ENCODE measurements around the gene INO80B. TPM values are rescaled to one million over a fixed set of nuclear protein-coding genes. Genes with fewer than 3 reads are reported as not detected.
A peak's percentile ranks its signal among the peaks of the same experiment; 100 is the strongest.

The INO80B gene
- polyA plus RNA-seq, 2 of the 4 experiments (the other 2 are of a cell fraction), result 19.9 to 74.6 TPM

- no peak for ATAC-seq
- Histone ChIP-seq H3K27ac (peak overlapping the region; percentile 85 to 97; a peak in 5 of 6 replicates), H3K4me3 (peak overlapping the region; percentile 70), H3K4me2 (peak overlapping the region; percentile 96), H3K9me3 (no peaks in the 10 kb centered on the region), H3K4me1 (peaks cover 20% of the 10 kb centered on the region)
- FAIRE-seq, result no peak
- DNase-seq (ENCODE audit: low read depth in 1 of 2, low spot score in 1 of 2), result no peak
- 55% methylated on average over 3 of the region's 3 CpGs for WGBS (ENCODE audit: missing lambda C conversion rate)
- no peak for TF ChIP-seq RFX5 (IDR thresholded peaks at IDR 0.05)
- TF ChIP-seq REST (IDR thresholded peaks at IDR 0.05), result no peak
- TF ChIP-seq MYC (IDR thresholded peaks at IDR 0.05; ENCODE audit: borderline replicate concordance, low read length), result no peak
- TF ChIP-seq POLR2AphosphoS2 (conservative IDR thresholded peaks at IDR 0.05; ENCODE audit: low read length), result no peak
- TF ChIP-seq JUNB (IDR thresholded peaks at IDR 0.05), result no peak
- no peak for TF ChIP-seq PBX3 (IDR thresholded peaks at IDR 0.05)
- no peak for TF ChIP-seq ZNF302 (CRISPR knock-in tag; IDR thresholded peaks at IDR 0.05)
- TF ChIP-seq EHMT2 (IDR thresholded peaks at IDR 0.05; ENCODE audit: low read depth), result no peak
- no peak for TF ChIP-seq TFCP2L1 (CRISPR knock-in tag; IDR thresholded peaks at IDR 0.05)
- no peak for TF ChIP-seq HOXB5 (CRISPR knock-in tag; IDR thresholded peaks at IDR 0.05)
- TF ChIP-seq GATA3 (IDR thresholded peaks at IDR 0.05; ENCODE audit: borderline replicate concordance), result no peak
- no peak for TF ChIP-seq NR3C1 (IDR thresholded peaks at IDR 0.05)
- TF ChIP-seq SREBF2 (IDR thresholded peaks at IDR 0.05), result no peak
- no peak for TF ChIP-seq ZC3H11A (IDR thresholded peaks at IDR 0.05)
- TF ChIP-seq KDM1A (IDR thresholded peaks at IDR 0.05; ENCODE audit: low read depth), result no peak
- TF ChIP-seq ELK1 (IDR thresholded peaks at IDR 0.05; ENCODE audit: low read depth, low read length), result no peak
- no peak for TF ChIP-seq CBX2 (IDR thresholded peaks at IDR 0.05; ENCODE audit: borderline replicate concordance, low read depth)
- no peak for TF ChIP-seq USF2 (IDR thresholded peaks at IDR 0.05)
- ChIA-PET CTCF (interaction anchor here (0.7 to 13.8 kb wide), 13 partner anchors 8 to 113 kb away, joined by 3 to 184 read pairs (median 18); partner anchors contain the start of genes AUP1, HTRA2, INO80B and LBX2), POLR2A (interaction anchor here (0.6 to 3.1 kb wide), 6 partner anchors 9 to 51 kb away, joined by 3 to 28 read pairs (median 10); partner anchors contain the start of genes AUP1, HTRA2, MRPL53 and PCGF1)
Observed at GRCh38 chr2:74481431-74481830, 26.5 kb downstream of the INO80B start.

- CTCF ChIA-PET, result interaction anchor here (0.7 to 13.8 kb wide), 28 partner anchors 9 to 395 kb away, joined by 3 to 184 read pairs (median 7); partner anchors contain the start of genes AUP1, DQX1, HTRA2 and INO80B
- H3K4me3 ChIP-seq, result peak overlapping the region; percentile 70
- ATAC-seq, result peak; percentile 64 to 69
- no peak for TF ChIP-seq CBX8 (IDR thresholded peaks at IDR 0.05)
- peak; percentile 62 for TF ChIP-seq E2F6 (IDR thresholded peaks at IDR 0.05; ENCODE audit: borderline replicate concordance, low read depth)
- TF ChIP-seq TFCP2L1 (CRISPR knock-in tag; IDR thresholded peaks at IDR 0.05), result 0 out of 2 replicates have a peak, but pooled peaks have one; percentile 10
- peaks cover 20% of the 10 kb centered on the region for H3K4me1 ChIP-seq
- 11% methylated on average over 49 of the region's 80 CpGs for WGBS (ENCODE audit: missing lambda C conversion rate)
- H3K4me2 ChIP-seq, result peak overlapping the region; percentile 96
- POLR2A ChIA-PET, result interaction anchor here (0.6 to 3.1 kb wide), 17 partner anchors 9 to 109 kb away, joined by 3 to 28 read pairs (median 5); partner anchors contain the start of genes AUP1, HTRA2, INO80B and MOGS
- DNase-seq (ENCODE audit: low read depth in 1 of 2, low spot score in 1 of 2), result no peak
- peak overlapping the region; percentile 85 to 97 for H3K27ac ChIP-seq
- no peaks in the 10 kb centered on the region for H3K9me3 ChIP-seq
- no peak for FAIRE-seq
Observed at GRCh38 chr2:74481961-74482800, 27.3 kb downstream of the INO80B start.
